Testis (tissue), 2 donors: ENCODE data around the gene OST4.

Source experiments
- POLR2A ChIP-seq: fragments of 450-650 bp; IDR thresholded peaks from one replicate; pipeline ENCODE4 v1.6.1; 2017; ENCODE audit warnings: antibody characterized with exemption, mild to moderate bottlenecking, moderate library complexity
- TF ChIP-seq, protein P1 (sequence below), 3 experiments: fragments of 450-650 bp in 2 of 3; fragments of 200-600 bp in 1 of 3; sonication (generic) in 1 of 3; IDR thresholded peaks; one replicate each; pipeline ENCODE4 v1.5.1; 2016 to 2019; ENCODE audit warnings: antibody characterized with exemption in 3 of 3, mild to moderate bottlenecking in 2 of 3, moderate library complexity in 1 of 3

GRCh38 chr2:27093430-27094352 is 22.2 kb upstream of the OST4 start:
- TF ChIP-seq, protein P1, sequence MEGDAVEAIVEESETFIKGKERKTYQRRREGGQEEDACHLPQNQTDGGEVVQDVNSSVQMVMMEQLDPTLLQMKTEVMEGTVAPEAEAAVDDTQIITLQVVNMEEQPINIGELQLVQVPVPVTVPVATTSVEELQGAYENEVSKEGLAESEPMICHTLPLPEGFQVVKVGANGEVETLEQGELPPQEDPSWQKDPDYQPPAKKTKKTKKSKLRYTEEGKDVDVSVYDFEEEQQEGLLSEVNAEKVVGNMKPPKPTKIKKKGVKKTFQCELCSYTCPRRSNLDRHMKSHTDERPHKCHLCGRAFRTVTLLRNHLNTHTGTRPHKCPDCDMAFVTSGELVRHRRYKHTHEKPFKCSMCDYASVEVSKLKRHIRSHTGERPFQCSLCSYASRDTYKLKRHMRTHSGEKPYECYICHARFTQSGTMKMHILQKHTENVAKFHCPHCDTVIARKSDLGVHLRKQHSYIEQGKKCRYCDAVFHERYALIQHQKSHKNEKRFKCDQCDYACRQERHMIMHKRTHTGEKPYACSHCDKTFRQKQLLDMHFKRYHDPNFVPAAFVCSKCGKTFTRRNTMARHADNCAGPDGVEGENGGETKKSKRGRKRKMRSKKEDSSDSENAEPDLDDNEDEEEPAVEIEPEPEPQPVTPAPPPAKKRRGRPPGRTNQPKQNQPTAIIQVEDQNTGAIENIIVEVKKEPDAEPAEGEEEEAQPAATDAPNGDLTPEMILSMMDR (IDR thresholded peaks at IDR 0.05): no peak
- no peak for TF ChIP-seq POLR2A
